GM19193 (cell line): Measurements from ENCODE around the gene HAGHL.

Source experiments
- POLR2A ChIP-seq: IDR thresholded peaks from 4 replicates; pipeline ENCODE4 v1.6.1; 2011; ENCODE audit not compliant: insufficient read depth, insufficient read length; ENCODE audit errors: extremely low read depth

The HAGHL gene

DNA sequence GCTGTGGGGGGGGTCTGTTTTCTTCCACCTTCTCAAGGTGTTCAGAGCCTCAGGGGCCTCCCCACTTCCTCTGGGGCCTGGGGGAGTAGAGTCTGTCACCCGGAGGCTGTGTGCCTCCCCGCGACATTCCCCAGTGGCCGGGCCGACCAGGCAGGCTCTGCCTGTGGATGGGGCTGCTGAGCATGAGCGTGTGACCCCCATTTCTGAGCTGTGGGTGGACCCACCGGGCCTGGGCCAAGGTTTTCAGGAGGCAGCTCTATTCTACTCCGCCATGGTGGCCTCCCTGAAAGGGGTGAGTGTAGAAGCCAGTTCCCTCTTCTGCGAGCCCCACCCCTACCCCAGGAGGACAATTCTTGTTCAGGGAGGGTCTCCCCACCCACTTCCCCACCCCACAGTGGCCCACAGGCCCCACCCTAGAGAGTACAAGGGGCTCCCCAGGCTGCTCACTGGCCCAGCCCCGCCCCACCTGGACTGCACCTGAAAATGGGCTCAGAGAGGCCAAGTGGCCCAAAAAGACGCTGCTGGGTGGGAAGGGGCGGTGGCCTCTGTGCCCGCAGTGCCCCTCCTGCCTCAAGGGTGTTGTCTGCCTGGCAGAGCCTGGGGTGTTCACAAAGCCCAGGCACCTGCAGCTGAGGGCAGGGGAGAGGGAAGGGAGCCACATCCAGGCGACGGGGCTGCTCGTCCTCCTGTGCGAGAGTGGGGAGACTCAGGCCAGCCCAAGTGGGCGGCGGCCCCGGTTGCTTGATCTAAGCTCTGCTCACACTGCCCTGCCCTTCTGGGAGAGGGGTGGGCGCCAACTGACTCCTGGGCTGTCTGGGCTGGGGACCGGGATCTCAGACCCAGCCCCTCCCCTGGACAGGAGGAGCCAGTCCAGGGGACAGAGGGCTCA lies 35.0 kb downstream of the HAGHL start:
- no peak for TF ChIP-seq POLR2A

GRCh38 chr16:762595-763268 lies 35.8 kb downstream of the HAGHL start:
- no peak for TF ChIP-seq POLR2A

DNA sequence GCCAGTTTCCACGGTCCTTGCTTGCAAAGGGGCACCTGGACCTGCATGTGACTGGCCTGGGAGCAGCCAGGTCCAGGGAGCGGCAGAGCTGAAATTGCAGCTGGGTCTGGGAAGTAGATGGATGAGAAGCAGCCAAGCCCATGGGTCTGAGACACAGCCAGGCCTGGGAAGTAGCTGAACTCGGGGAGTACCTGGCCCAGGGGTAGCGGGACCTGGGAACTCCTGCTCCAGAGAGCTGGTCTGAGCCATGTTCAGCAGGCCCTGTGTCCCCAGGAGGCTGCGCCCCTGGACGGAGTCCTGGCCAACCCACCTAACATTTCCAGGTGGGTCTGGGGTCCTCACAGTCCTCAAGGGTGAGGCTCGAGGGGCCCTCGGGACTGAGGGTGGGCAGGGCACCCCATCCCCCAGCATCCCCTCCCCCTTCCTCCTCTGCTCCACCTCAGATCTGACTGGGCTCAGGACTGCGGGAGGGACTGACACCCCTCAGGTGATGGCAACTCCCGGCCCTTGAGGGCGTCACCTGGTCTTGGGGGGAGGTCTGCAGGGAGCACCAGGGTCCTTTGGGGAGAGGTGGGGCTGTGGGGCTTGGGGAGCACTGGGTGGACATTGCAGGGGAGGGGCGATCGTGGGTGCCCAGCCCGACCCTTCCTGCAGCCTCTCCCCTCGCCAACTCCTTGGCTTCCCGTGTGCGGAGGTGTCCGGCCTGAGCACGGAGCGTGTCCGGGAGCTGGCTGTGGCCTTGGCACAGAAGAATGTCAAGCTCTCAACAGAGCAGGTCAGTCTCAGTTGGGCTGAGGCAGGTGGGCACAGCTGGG lies 36.7 kb downstream of the HAGHL start:
- TF ChIP-seq POLR2A = no peak

DNA sequence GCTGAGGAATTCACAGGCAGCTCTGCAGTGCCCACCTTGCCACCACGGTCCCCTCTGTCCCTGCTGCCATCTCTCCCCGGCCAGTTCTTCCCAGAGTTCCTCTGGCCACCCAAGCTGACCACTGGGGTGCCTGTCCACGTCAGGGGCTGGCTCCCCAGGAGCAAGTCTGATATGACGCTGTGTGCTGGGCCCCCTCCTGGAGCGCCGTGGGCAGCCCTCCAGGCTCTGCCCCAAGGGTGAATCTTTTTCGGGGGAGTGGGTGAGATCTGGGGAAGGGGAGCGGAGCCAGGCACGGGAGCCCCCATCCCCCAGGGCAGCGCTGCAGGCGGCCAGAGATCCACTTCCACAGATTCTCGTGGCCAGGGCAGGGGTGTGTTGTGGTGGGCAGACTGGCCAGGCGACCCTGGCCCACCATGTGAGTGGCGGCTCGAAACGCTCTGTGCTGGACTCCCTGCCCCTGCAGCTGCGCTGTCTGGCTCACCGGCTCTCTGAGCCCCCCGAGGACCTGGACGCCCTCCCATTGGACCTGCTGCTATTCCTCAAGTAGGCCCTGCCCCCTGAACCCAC lies 37.4 kb downstream of the HAGHL start:
- TF ChIP-seq POLR2A = no peak

GRCh38 chr16:764848-765487 lies 38.1 kb downstream of the HAGHL start:
- TF ChIP-seq POLR2A = no peak

- TF ChIP-seq POLR2A = no peak
Measured at GRCh38 chr16:765488-765865, 38.6 kb downstream of the HAGHL start.

DNA sequence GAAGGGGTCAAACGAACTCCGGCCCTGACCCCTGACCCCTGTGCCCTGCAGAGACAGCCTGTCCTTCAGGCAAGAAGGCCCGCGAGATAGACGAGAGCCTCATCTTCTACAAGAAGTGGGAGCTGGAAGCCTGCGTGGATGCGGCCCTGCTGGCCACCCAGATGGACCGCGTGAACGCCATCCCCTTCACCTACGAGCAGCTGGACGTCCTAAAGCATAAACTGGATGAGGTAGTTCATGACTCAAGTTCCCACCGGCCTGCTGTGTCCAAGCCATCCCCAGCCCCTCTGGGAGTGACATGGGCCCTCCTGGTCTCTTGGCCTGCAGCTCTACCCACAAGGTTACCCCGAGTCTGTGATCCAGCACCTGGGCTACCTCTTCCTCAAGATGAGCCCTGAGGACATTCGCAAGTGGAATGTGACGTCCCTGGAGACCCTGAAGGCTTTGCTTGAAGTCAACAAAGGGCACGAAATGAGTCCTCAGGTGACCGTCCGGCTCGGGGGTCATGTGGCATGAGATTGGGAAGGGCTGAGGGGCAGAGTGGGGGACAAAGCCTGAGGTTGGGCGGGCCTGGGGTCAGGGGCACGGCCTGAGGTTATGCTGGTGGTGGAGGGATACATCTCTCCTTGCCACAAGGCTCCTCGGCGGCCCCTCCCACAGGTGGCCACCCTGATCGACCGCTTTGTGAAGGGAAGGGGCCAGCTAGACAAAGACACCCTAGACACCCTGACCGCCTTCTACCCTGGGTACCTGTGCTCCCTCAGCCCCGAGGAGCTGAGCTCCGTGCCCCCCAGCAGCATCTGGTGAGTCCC lies 39.3 kb downstream of the HAGHL start:
- TF ChIP-seq POLR2A = no peak

GRCh38 chr16:766820-767640 lies 40.1 kb downstream of the HAGHL start:
- TF ChIP-seq POLR2A = no peak

GRCh38 chr16:767743-768235 lies 40.9 kb downstream of the HAGHL start:
- TF ChIP-seq POLR2A = no peak

DNA sequence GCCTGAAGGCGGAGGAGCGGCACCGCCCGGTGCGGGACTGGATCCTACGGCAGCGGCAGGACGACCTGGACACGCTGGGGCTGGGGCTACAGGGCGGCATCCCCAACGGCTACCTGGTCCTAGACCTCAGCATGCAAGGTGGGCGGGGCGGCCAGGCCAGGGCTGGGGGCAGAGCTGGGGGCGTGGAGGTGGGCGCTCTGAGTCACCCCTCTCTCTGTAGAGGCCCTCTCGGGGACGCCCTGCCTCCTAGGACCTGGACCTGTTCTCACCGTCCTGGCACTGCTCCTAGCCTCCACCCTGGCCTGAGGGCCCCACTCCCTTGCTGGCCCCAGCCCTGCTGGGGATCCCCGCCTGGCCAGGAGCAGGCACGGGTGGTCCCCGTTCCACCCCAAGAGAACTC lies 41.5 kb downstream of the HAGHL start:
- no peak for TF ChIP-seq POLR2A

DNA sequence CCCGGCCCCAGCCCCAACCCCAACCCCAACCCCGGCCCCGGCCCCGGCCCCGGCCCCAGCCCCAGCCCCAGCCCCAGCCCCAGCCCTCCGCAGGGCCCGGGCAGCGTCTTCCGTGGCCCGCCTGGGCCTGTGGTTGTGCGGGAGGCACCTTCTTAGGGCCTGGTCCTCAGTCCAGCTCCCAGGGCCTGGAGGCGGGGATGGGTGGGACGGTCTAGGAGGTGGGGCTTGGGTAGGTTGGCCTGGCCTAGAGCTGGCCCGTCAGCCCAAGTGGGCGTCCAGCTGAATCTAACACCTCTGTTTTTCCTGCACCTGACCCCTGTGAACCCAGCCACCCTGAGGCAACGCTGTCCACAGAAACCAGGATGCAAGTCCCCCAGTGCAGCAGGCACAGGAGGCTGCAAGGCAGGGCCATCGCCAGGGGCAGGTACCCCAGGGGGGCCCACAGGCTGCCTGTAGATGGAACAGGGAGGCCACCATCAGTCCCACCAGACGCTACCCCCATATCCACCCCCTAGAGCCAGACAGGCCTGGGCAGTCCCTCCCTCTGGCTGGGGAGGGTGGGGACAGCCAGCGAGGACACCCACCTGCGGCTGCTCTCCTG lies 42.4 kb downstream of the HAGHL start:
- no peak for TF ChIP-seq POLR2A

GRCh38 chr16:769934-770333 lies 43.0 kb downstream of the HAGHL start:
- no peak for TF ChIP-seq POLR2A

GRCh38 chr16:770411-770810 lies 43.5 kb downstream of the HAGHL start:
- no peak for TF ChIP-seq POLR2A

DNA sequence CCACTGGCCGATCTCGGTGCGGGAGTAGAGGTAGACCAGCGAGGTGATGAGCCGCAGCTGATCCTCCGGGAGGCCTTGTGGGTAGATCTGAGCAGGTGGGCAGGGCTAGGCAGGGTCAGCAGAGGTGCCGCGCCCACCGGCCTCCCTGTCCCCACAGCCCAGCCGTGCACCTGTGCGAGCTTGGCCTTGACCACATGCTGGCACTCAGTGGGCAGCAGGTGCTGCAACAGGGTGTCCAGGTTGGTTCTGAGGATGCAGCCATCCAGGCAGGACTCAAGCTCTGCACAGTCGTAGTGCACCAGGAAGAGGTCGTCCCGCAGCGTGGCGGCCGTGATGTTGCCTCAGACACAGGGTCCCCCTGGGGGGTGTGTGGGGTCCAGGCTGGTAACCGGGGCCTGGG lies 46.1 kb downstream of the HAGHL start:
- TF ChIP-seq POLR2A = no peak
